ENCODE measurements around the gene MRPL10.

MRPL10 gene

GRCh38 chr17:47837401-47838039 lies 6.2 kb upstream of the MRPL10 start:
- H3K27ac ChIP-seq (ENCODE audit: extremely low read depth, low read depth, low read length): no peak overlapping the region
- peaks cover 0 to 47% of the 10 kb centered on the region in 2 experiments; a peak in 1 of 3 replicates for H3K36me3 ChIP-seq (ENCODE audit: control insufficient read depth in 2 of 2, insufficient read depth in 1 of 2, low read length in 2 of 2)
- TF ChIP-seq ZNF155 (tag by site-specific recombination; IDR thresholded peaks at IDR 0.05) (no peak), ZFHX2 (tag by site-specific recombination; conservative IDR thresholded peaks at IDR 0.05) (peak; percentile 46; the same call in 1 of the 2 replicates), EGR2 (tag by site-specific recombination; IDR thresholded peaks at IDR 0.05; ENCODE audit: low read depth) (peak; percentile 75), ZNF391 (tag by site-specific recombination; IDR thresholded peaks at IDR 0.05; ENCODE audit: borderline replicate concordance, low read depth) (no peak), ZFP69B (tag by site-specific recombination; IDR thresholded peaks at IDR 0.05) (0 out of 2 replicates have a peak, but pooled peaks have one; percentile 14)
- TF ChIP-seq, protein P1, sequence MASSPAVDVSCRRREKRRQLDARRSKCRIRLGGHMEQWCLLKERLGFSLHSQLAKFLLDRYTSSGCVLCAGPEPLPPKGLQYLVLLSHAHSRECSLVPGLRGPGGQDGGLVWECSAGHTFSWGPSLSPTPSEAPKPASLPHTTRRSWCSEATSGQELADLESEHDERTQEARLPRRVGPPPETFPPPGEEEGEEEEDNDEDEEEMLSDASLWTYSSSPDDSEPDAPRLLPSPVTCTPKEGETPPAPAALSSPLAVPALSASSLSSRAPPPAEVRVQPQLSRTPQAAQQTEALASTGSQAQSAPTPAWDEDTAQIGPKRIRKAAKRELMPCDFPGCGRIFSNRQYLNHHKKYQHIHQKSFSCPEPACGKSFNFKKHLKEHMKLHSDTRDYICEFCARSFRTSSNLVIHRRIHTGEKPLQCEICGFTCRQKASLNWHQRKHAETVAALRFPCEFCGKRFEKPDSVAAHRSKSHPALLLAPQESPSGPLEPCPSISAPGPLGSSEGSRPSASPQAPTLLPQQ (tag by site-specific recombination; IDR thresholded peaks at IDR 0.05): peak; percentile 69
- ChIA-PET CTCF (interaction anchor here (0.6 to 19.4 kb wide), 5 partner anchors 10 to 754 kb away, joined by 3 to 837 read pairs (median 5); partner anchors contain the start of genes CDK5RAP3 and SP2), POLR2A (interaction anchor here (0.5 to 1.3 kb wide), 5 partner anchors 26 to 1149 kb away, joined by 3 to 4 read pairs (median 4); partner anchors contain the start of genes CDK5RAP3 and SP2)
- H3K4me1 ChIP-seq (ENCODE audit: control insufficient read depth, insufficient read depth, low read length): no peaks in the 10 kb centered on the region; the same call in 1 of the 2 replicates
- no peak overlapping the region for H3K4me3 ChIP-seq (ENCODE audit: low read depth, low read length)
- H3K9me3 ChIP-seq (ENCODE audit: control insufficient read depth, insufficient read depth, low read depth, low read length): no peaks in the 10 kb centered on the region

- POLR2A ChIA-PET: interaction anchor here (1.3 kb wide), 1 partner anchor 59 kb away, joined by 4 read pairs; the partner anchor contains the start of gene SP2
- H3K9me3 ChIP-seq (ENCODE audit: control insufficient read depth, insufficient read depth, low read depth, low read length): no peaks in the 10 kb centered on the region
- TF ChIP-seq ZNF10 (tag by site-specific recombination; IDR thresholded peaks at IDR 0.05) (0 out of 2 replicates have a peak, but pooled peaks have one; percentile 38), ZNF747 (tag by site-specific recombination; IDR thresholded peaks at IDR 0.05) (no peak)
- CTCF ChIA-PET: interaction anchor here (0.9 to 19.4 kb wide), 2 partner anchors 35 to 50 kb away, joined by 3 to 837 read pairs; partner anchors contain the start of gene SP2
- H3K36me3 ChIP-seq (ENCODE audit: control insufficient read depth in 2 of 2, insufficient read depth in 1 of 2, low read length in 2 of 2): peaks cover 0 to 47% of the 10 kb centered on the region in 2 experiments; a peak in 1 of 3 replicates
- H3K4me1 ChIP-seq (ENCODE audit: control insufficient read depth, insufficient read depth, low read length): peaks cover 3% of the 10 kb centered on the region
- H3K4me3 ChIP-seq (ENCODE audit: low read depth, low read length): no peak overlapping the region
- no peak overlapping the region for H3K27ac ChIP-seq (ENCODE audit: extremely low read depth, low read depth, low read length)
Observed at GRCh38 chr17:47836601-47837000, 5.3 kb upstream of the MRPL10 start.

DNA sequence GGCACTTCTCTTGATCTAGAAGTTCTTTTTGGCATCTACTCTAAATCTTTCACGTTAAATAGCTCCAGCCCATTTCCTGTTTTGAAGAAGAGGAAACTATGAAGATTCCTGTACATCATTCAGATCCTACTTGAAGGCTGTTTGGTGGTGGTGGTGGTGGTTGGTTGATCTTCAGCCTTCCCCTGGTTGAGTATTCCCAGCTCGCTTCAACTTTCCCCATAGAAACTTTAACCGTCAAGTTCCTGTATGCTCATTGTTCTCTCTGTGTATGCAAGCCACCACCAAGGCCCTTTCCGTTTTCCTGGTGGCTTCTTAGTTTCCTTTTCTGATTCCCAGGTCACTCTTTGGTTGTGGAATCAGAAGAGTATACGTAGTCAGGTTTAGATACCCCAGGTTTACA lies 3.4 kb upstream of the MRPL10 start:
- H3K4me1 ChIP-seq (ENCODE audit: control insufficient read depth, insufficient read depth, low read length): peaks cover 7% of the 10 kb centered on the region; the same call in 1 of the 2 replicates
- TF ChIP-seq ZNF366 (tag by site-specific recombination; conservative IDR thresholded peaks at IDR 0.05): no peak
- TF ChIP-seq KLF17 (tag by site-specific recombination; IDR thresholded peaks at IDR 0.05): no peak
- no peak for TF ChIP-seq ZNF248 (tag by site-specific recombination; IDR thresholded peaks at IDR 0.05)
- ChIA-PET POLR2A (no interaction called here), CTCF (interaction anchor here (0.6 to 19.4 kb wide), 5 partner anchors 8 to 90 kb away, joined by 3 to 837 read pairs (median 4); partner anchors contain the start of gene SP2)
- H3K9me3 ChIP-seq (ENCODE audit: control insufficient read depth, insufficient read depth, low read depth, low read length): no peaks in the 10 kb centered on the region
- H3K36me3 ChIP-seq (ENCODE audit: control insufficient read depth in 2 of 2, insufficient read depth in 1 of 2, low read length in 2 of 2): peaks cover 0 to 47% of the 10 kb centered on the region in 2 experiments; a peak in 2 of 3 replicates
- H3K4me3 ChIP-seq (ENCODE audit: low read depth, low read length): no peak overlapping the region
- H3K27ac ChIP-seq (ENCODE audit: extremely low read depth, low read depth, low read length): no peak overlapping the region

DNA sequence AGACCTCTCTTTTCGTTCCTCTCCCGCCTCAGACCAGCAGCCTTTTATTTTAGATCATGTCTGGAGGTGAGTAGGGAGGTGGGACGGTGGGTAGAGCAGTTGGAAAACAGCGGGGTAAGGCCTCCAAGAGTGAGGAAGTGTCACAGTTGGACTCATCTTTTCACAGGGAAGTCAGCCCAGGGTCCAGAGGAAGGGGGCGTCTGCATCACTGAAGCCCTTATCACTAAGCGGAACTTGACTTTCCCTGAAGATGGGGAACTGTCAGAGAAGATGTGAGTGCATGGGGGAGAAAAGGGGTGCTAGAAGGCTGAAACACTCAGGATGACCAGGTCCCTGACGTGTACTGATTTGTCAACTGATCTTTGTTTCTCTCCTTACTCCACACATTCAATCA lies 590 bp upstream of the MRPL10 start:
- H3K27ac ChIP-seq (ENCODE audit: extremely low read depth, low read depth, low read length): no peak overlapping the region
- H3K4me3 ChIP-seq (ENCODE audit: low read depth, low read length): peak overlapping the region; percentile 92
- POLR2A ChIA-PET: interaction anchor here (0.5 to 2.1 kb wide), 39 partner anchors 9 to 778 kb away, joined by 3 to 50 read pairs (median 3); partner anchors contain the start of genes CDK5RAP3, OSBPL7, PNPO and SCRN2

More for the DNA sequence above, 590 bp upstream of the MRPL10 start:
- H3K9me3 ChIP-seq (ENCODE audit: control insufficient read depth, insufficient read depth, low read depth, low read length): no peaks in the 10 kb centered on the region
- CTCF ChIA-PET: interaction anchor here (0.5 to 2.6 kb wide), 6 partner anchors 9 to 183 kb away, joined by 3 to 21 read pairs (median 4); partner anchors contain the start of gene SCRN2
- H3K4me1 ChIP-seq (ENCODE audit: control insufficient read depth, insufficient read depth, low read length): peaks cover 7% of the 10 kb centered on the region; the same call in 1 of the 2 replicates
- peaks cover 11 to 41% of the 10 kb centered on the region in 2 experiments; a peak in 2 of 3 replicates for H3K36me3 ChIP-seq (ENCODE audit: control insufficient read depth in 2 of 2, insufficient read depth in 1 of 2, low read length in 2 of 2)
- TF ChIP-seq ZNF416 (tag by site-specific recombination; IDR thresholded peaks at IDR 0.05) (no peak), OVOL3 (tag by site-specific recombination; IDR thresholded peaks at IDR 0.05) (no peak), ZNF48 (tag by site-specific recombination; IDR thresholded peaks at IDR 0.05) (no peak), PATZ1 (tag by site-specific recombination; IDR thresholded peaks at IDR 0.05) (no peak), ZBTB48 (tag by site-specific recombination; IDR thresholded peaks at IDR 0.05) (0 out of 2 replicates have a peak, but pooled peaks have one; percentile 37), ZNF37A (tag by site-specific recombination; IDR thresholded peaks at IDR 0.05) (no peak)

Data from HEK293 (cell line).